Epidermal melanocyte (primary cell): Measurements from ENCODE around the gene AFAP1.

Experiments used
- DNase-seq: peaks from one replicate; pipeline ENCODE4 v3.0.0; 2011; ENCODE audit warnings: low spot score; ENCODE audit not compliant: insufficient read length

The AFAP1 gene

DNA sequence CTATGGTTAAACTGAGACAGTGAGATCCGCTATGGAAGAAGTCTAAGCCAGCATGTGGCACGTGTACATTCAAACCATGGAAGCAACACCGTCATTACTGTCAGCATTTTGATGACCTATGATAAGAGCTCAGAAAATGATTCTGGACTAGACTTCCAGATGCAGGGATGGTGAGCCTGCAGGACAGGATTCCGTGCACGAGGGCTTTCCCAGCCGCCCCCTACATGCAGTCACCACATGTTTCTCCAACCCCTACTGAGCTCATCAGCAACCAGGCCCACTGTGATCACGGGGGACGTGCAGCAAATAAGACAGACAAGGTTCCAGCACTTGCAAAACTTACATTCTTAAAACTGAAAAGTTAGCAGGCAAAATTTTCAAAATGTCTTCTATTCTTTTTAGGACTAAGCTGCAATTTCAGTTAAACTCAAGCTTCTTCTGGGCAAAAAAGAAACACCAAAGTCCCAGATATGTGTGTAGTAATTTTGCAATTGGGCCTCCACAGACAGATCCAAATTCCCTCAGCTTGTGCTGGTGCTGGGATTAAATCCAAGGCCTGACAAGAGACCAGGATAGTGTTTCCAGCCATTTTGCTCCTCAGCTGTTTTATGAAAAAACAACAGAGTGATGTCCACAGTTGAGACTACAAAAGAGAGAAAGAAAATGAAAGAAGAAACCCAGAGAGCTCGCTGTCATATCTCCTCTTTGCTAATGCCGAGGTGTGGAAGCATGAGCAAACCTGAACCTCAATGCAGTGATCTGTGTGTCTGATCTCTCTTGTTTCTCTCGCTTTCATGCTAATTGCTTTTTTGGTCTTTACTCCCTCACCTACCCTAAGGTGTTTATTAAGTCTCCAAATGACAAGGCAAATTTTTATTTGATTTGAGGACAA is 118.2 kb downstream of the AFAP1 start:
- no peak for DNase-seq

DNA sequence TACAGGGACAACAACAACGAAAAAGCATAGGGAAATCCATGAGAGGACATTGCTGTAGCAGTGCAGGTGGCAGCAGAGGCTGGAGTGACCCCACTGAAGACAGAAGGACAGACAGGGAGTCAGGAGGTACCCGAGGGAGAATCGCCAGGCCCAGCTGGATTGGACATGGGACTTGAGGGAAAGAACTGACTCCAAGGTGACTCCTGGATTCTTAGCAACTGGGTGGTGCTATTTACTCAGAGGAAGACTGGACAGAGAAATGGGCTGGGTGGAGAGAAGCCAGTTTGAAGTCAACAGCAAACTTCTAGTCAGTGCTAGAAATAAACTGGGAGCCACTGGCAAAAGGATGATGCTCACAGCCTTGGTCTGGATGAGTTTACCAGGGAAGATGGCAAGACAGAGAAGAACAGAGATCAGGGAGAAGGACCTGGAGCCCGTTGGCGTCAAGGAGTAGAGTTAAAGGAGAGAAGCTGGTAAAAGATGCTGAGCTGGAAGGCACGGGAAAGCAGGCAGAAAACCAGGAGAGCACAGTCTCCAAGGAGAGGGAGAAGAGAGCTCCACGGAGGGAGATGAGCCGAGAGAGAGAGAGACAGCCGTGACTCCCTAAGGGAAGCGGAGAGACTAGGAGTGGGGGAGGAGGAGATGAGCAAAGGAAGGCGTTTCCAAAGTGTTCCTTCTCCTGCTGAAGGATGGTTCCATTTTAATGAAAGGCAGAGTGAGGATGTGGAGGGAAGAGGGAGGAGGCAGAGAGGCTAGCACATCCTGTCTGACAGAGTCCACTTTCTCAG is 119.4 kb downstream of the AFAP1 start:
- no peak for DNase-seq

DNA sequence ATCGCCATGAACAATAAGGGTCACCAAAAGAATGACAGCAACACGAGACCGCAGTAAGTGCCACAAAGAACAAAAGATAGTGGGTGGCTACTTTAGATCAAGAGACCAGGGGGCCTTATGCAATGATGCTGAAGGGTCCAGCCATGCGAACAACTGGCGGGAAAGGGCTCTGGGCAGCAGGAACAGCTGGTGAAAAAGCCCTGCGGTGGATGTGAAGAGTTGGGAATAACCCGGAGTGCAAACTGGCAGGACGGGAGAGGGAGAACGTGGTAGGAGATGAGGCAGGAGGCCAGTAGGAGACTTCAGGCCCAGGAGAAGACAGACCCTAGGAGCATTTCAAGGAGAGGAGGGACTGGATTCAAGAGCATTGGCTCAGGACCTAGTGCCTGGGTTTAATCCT is 120.2 kb downstream of the AFAP1 start:
- DNase-seq = no peak

DNA sequence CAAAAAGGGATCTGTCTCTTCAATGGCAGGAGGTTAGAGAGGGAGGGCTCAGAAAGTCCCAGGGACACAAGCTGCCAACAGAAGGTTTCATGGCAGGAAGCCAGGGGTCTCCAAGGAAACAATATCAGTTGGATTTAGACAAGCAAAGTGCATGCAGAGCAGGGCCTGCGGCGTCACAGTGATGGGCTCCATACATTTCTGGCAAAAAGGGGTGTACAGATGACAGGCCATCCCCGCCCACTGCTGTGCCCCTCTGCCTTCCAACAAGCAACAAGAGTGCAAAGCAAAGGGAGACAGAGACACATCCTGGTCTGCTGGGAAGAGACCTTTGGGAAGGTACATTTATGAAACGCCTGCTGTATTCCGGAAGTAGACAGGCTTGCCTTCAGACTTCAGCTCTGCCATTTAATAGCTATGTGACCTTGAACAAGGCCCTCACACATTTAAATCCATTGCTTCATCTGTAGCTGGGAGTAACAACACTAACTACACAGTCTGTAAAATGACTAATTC is 121.2 kb downstream of the AFAP1 start:
- no peak for DNase-seq

DNA sequence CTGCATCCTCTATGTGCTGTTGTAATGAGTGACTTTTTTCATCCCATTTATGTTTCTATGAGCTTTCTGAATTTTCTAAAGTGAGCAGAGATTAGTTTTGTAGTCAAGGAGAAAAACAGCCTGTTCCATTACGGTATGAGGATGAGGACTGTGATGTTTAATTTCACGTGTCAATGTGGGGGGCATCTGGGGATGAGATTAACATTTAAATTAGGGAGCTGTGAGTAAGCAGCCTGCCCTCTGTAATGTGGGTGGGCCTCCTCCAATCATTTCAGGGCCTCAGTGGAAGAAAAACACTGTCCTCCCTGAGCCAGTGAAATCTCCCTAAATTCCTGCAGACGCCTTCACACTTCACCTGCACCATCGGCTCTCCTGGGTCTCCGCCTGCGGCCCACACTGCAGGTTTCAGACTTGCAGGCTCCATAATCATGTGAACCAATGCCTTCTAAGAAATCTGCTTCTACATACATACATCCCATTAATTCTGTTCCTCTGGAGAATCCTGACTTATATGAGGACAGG is 121.7 kb downstream of the AFAP1 start:
- no peak for DNase-seq

DNA sequence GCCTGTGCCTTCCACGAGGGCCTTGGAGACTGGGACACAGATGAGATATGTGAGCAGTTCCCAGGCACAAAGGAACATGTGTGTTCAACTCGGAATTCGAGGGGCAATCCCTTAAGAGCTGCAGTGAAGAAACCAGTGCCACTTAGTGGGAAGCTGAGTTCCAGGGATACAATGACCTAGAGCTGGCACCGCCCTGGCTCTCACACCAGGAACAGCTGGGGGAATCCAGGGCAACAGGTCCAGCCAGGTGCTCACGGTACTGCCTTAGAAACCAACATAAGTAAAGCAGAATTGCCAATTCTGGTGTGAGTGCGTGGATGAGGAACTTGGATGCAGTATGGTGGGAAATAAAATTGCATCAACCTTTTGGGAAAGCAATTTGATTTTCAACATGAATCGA is 122.9 kb downstream of the AFAP1 start:
- no peak for DNase-seq

DNA sequence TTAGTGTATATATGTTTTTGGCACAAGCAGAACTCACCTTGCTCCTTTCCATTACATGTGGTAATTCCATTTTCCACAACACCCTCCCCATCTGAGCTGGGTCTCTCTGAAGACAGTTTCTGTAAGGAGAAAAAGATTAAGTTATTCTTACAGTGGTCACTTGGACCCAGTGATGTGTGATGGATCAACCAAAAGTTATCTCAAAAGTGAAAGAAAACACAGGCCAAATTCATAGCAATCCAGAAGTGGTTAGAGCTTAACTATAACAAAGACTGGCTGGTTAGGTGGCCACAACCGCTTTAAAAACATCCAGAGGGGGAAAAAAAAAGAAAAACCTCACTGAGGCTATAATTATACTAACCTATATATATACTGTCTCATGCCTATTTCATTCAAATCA is 123.7 kb downstream of the AFAP1 start:
- no peak for DNase-seq

DNA sequence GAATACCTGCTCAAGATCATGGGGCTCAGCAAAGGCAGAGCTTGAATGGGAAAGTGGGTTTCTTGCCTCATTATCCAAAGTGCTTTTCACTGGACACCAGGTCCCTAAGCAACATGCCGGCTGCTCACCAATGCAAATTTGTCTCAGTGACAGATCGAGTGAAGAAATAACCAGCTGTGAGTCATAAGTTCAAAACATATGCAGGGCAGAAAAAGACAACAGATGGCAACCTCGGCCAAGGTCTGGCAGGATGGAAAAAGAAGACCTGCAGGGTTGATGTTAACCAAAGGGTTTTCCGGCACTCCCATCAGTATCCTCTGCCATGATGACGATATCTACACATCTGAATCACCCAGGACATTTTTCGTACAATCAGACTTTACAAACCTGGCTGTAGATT is 124.1 kb downstream of the AFAP1 start:
- DNase-seq = no peak

DNA sequence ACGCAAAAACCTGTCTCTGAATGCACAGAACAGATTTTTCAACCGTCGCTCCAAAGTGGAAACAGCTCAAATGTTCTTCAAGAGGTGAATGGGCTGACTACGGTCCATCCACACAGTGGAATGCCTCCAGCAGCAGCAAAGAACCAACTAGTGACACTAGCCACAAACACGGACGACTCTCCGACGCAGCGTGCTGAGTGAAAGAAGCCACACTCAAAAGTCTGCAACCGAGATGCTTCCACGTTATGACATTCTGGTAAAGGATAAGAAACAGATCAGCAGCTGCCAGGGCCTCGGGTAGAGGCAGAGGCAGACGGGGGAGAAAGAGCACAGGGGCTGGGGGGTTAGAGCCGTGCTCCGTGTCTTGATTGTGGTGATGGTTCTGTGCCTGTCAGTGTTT is 125.2 kb downstream of the AFAP1 start:
- DNase-seq = no peak

DNA sequence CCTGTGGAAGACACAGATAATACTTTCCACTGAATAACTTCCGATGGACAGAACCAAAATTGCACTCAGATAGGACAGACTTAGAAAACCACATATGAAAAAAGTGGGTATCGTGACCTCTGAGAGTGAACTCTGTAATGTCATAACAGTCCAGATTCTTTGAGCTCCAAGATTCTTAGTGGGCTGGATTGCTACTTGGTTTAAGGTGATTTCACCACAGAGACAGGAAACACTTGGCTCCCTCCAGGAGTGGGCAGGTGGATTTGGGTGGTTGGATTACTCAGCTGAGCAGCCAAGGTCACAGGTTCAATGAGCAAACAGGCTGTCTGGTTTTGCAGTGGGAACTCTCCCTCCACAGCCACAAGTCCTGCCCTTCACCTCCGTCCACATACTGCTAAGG is 126.0 kb downstream of the AFAP1 start:
- no peak for DNase-seq

DNA sequence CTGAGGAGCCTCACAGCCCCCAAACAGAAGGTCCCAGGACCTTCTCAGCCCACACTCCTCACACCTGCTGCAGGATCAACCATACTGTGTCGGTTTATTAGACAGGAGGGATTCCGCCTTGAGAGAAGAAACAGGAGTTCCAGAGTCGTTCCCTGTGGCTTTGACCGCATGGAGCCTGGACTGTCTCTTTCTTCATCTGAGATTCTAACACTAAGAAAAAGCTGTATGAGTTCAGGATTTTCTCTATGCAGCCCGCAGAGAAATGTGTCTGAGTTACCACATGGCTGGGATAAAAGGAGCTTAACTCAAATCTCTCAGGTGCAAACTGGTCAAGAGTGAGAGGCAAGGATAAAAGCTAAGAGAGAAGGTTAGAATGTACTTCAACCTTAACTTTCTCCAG is 126.7 kb downstream of the AFAP1 start:
- DNase-seq = no peak

DNA sequence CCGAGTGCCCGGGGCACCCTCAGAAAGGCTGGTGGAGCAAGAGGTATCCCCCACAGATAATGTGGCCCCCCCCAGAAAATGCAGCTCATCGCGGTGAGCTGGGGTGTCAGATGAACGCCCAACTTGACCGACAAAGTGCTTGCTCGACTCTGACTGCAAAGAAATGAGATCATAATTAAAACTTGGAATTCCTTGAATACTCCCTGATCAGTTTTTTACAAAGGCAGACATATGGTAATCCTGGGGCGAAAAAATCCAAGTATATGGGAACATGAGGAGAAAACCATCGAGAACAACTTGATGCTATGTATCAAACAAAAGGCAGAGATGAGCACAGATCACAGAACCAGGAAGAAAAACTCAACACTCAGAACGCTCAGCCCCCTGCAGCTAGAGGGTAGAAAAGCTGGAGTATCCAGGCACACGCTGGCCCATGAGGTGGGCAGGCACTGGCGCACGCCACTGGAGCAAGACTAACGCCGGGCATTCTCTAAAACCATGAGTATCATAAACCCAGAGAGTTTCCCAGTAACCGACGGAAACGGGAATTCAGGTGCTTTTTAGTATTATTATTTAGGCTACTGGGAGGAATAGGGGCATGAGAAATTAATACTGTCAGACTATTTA is 127.3 kb downstream of the AFAP1 start:
- no peak for DNase-seq

DNA sequence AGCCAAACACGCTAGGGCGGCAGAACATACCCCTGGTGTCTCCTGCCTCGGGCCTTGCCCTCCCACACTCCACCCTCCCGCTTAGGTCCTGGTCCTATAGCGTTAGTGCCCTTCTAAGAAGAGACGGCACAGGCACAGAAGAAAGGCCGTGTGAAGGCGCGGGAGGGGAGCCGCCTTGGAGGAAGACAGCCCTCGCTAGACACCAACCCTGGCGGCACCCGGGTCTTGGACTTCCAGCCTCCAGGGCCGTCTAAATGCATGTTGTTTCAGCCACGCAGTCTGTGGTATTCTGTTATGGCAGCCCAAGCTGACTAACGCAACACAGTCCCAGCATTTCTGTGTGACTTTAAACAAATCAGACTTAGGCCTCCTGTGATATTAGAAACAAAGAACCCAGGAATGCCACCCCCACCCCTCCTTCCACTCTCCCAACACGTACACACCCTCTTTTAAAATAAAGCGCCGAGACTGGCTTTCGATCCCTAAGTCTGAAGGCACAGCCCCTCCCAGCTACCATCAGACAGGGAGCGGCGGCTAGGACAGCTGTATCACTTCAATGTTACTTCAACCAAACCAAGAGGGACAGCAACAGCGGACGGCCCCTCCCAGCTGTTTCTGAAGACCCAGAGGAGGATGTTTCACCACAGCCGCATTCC is 128.0 kb downstream of the AFAP1 start:
- DNase-seq = no peak

DNA sequence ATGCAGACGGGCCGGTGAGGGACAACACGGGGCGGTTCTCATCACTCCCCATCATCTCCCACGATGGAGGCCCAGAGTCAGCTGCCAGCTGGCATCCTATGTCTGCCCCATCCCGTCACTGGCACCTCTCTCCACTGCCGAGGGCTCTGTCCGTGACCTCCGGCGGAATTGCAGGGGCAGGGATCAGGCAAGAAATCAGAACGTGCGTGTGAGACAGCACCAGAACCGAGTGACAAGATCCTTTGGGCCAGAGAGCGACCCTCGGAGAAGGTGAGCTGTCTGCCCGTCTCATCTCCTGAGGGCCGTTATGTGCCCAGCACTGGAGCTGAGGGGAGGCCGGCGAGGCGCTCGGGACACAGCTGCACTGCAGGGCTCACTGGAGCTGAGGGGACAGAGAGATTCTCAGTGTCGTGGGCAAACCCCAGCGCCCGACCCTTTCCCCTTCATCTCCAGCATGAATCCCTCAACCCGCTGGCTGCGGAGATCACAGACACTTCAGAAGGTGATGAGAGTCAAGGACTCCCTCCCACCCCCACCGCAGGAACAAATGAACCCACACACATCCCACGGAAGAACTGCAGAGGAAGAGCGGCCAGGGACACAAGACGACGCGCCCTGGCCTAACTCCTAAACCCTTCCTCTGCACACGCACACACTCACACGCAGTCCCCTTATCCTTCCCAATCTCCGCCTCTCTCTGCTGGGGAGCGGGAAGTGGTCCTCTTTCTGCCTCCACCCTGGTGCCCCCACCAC is 128.7 kb downstream of the AFAP1 start:
- DNase-seq = no peak

DNA sequence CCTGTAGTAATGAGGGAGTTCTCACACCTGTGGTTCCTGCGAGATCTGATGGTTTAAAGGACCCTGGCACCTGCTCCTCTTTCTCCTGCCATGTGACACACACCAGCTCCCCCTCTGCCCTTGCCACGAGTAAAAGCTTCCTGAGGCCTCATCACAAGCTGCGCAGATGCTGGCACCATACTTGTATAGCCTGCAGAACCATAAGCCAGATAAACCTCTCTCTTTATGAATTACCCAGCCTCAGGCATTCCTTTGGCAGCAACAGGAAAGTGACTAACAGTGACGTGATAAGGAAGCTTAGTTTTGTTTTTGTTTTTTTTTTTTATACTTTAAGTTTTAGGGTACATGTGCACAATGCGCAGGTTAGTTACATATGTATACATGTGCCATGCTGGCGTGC is 130.9 kb downstream of the AFAP1 start:
- DNase-seq = no peak

DNA sequence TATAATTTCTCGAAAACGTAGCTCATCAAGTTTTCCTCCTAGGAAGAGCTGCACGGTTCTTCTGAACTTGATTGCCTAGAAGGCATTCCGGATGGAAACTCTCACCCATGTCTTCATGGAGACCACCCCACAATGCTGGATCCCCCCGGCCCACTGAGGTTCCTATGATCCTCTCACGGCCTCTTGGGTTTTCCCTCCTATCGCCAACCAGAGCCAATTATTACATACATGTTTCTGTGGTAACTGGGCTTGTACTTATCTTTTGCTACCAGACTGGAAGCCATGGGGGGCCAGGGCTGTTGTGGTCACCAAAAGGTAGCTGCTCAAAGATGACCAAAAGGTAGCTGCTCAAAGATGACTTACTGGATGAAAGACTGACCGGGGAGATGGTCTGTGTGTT is 131.5 kb downstream of the AFAP1 start:
- DNase-seq = no peak

DNA sequence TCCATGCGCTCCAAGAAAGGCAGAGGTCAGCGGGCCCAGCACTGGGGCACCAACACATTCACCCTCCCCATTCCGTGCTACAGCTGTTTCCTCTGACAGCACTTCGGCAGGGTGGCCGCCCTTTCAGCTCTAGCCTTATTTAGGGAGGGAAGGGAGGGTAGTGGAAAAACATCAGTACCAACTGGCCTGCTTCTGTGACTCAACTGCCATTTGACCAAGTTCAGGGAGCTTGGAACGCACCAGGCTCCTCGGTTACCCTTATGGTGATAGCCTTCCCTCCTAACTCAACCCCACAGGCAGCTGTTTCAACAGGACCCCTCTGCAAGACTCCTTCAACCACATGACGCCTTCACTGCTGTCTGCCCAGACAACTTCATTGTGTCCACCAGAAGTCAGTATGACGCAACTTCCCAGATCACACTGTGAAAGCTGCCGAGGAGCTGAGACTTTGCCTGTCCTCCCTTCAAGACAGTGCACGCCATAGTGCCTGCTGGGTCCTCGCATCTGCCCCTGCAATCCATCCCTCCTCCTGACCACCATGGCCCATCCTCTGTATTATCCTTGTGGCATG is 132.2 kb downstream of the AFAP1 start:
- DNase-seq = no peak

DNA sequence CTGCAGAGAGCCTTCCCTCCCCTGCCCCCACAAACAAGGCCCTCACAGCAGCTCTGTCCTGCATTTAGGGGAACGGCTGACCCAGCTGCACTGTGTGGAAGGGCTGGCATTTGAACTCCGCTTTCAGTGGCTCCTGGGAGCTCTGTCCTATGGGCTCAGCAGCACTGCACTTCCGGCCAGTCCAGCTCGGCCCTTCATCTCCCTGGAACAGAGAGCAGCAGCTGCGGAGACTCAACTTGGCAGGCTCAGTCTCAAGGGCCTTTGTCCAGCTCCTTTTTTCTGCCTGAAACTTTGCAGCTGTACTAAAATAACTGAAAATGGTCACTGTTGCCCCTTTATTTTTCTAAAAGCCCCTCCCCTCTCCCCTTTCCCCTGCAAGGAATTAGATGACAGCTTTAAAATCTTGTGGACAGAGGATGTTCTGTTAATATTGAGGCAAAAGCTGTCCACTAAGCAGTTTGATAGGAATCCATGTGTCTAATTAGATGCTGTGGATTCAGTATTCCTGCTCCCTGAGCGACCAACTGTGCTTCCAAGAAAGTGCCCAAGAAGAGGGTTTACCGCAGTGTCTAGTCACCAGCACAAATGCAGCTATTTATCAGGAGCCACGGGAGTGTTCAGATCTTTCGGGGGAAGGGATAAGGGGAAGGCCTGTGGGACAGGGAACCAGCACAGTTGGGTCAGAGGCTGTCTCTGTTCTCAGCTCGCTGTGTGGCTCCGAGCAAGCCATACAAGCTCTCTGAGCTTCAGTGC is 133.1 kb downstream of the AFAP1 start:
- no peak for DNase-seq

DNA sequence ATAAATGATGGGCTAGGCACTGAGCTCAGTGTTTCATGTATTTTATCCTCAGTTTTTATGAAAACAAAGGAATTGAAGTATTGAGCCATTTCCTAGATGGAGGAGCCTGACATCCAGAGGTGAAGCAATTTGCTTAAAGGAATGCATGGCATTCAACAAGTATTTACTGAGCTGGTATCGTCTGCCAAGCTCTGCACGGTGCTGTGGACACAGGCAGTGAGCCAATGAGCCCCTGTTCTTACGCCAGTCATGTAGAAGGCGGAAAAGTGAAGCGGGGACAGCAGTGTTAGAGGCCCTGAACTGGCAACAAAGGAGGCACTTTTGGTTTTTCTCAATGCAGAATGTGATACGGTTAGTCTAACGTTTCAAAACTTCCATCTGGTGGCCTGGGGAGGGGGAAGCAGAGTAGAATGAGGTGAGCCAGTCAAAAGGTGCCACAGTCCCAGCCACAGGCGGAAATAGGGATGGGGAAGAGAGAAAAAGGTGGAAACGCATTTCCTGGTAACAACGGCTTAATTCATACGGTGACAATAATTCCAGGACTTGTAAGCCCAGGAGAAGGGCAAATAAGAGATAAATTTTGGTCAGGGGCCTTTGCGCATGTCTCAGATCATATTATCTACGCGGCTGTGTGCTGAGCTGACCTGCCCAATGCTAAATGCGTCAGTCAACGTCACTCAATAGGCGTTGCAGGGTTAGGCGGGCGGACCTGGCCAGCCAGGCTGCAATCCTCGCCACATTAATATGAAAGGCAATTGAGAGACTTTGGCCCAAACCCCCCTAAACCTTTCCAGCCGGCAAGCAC is 133.9 kb downstream of the AFAP1 start:
- no peak for DNase-seq
